Ramos (cell line): ENCODE measurements around the gene TRAM2.

ENCODE experiments used
- in situ Hi-C: fragments of 300-500 bp; cut with MboI; formaldehyde crosslinking; loops from one replicate; pipeline ENCODE4 v1.14.3; 2022; ENCODE audit warnings: low sequenced_read_pairs; ENCODE audit not compliant: unreplicated experiment

The TRAM2 gene

GRCh38 chr6:52513896-52514295 lies 63.0 kb downstream of the TRAM2 start:
- in situ Hi-C loops: no loop called here

- in situ Hi-C loops: no loop called here
Measured at GRCh38 chr6:52513464-52513863, 63.4 kb downstream of the TRAM2 start.

DNA sequence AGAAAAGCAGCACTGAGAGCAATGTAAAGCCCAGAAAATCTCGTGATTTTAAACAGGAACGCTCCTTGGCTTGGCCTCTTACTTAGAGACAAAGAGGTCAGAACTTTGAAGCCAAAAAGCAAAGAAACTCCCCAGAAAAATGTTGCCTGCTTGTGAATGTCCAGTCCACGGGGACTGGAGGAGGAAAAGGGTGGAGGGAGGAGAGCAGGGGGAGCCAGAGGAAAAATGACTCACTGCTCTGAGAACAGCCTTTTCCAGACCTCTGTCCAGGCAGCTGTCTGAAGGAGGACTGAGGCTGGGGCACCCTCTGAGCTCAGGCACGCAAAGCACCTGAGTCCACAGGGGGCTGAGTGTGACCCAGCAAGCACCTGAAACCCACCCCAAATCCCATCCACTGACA lies 64.7 kb downstream of the TRAM2 start:
- in situ Hi-C loops: no loop called here

- in situ Hi-C loops: no loop called here
Measured at GRCh38 chr6:52511572-52512151, 65.2 kb downstream of the TRAM2 start.

GRCh38 chr6:52511163-52511562 lies 65.7 kb downstream of the TRAM2 start:
- in situ Hi-C loops: no loop called here

- in situ Hi-C loops: no loop called here
Measured at GRCh38 chr6:52510213-52510562, 66.7 kb downstream of the TRAM2 start.

DNA sequence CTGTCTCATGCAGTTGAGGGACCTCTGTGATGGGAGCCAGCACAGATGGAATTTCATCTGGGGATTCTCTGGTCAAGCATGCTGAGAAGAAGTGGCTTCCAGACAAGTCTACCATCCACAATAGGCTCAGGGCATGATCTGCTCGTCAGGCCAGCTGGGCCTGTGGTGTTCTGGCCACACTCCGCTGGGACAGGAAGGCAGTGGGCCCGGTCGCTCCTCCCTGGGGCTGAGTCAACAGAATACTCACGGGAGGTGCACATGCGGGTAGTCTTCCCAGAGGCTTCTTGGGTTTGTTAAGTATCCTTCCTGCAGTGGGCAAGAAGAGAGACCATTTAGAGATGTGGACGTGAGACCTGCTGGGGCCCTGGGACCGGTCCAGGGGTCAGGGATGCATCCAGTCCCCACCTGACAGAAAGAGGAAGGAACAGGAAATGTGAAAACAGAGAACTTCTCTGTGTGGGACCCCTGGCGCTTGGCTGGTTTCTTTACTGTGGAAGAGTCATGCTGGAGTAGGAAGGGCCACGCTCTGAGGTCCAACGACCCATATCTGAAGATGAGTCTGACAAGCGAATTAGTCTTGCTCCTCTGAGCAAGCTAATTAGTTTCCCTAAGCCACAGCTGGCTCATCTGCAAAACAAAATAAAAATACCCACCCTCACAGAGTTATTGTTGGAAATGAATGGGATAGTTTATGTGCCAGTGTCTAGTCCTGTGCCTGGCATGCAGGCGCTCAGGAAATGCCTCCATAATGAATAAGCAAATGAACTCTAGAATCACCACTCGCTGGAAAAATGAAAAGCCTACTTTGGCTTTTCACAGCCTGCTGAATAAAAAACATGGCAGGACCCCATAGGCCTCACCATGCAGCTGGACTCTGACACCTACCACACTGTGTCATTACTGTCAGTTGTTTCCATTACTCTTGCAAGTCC lies 67.3 kb downstream of the TRAM2 start:
- in situ Hi-C loops: no loop called here

DNA sequence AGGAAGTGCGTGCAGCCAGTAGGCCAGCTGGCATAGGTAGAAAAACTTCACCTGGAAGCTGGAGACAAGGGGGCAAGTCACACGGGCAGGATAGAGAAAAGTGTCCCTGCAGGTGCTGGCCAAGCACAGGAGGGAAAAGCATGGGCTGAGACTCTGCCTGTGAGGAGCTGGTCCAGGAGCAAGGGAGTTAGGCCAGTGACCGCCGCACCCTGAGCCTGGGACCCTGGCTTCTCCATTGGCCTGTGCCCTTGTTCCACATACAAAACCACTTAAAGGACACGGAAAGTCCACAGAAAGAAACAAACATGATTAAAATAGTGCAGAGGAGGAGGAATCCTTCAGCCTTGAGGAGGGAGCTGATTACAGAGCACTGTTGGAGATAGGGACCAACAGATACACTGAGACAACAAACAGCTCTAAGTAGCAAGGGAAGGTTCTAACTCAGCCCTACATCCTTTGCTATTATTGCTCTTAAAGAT lies 68.6 kb downstream of the TRAM2 start:
- in situ Hi-C loops: no loop called here

- in situ Hi-C loops: no loop called here
Measured at GRCh38 chr6:52507557-52508260, 69.2 kb downstream of the TRAM2 start.

DNA sequence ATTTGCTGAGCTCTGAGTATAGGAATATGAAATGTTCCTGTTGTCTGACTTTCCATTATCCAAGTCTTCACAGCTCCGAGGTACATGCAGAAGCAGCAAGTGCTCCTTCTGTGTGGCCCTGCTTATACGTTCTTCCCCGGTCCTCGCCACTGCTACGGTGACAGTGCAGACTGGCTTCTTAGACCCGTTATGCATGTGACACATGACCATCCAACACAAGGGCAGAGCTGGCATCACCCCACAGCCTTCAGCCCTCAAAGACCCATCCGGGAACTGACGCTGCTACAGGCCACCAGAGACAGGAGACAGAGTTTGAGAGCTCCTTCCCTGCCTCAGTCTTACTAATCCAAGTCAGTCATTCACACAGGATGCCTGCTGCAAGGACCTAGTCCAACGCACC lies 70.4 kb downstream of the TRAM2 start:
- in situ Hi-C loops: no loop called here

DNA sequence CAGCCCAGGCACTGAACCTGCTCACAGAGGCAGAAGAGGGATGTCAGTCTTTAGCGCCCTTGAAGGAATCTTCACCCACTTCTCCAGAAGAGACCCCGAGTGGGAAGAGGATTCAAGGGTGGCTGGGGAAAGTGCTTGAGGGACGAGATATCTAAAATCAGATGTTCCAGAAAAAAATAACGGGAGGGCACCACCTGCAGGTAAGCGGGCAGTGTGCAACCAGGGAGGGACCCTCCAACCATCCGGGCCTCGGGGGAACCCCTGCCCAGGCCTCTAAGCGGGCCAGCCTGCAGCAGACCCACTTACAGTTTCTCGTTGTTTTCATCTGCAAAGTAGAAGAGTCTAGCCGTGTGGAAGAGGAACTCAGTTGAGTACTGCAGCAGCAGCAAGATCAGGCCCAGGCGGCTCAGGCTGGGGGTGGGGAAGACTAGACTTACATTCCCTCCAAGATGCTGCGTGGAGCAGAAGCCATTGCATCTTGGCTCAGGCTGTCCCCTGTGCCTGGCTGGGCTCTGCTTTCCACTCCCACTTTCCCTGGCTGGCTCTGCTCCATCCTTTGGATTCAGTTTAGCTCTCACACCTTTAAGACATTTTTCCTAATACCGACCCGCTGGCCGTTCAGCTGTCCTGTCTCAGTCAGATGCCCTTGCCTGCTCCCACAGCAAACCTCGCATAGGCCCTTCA lies 71.0 kb downstream of the TRAM2 start:
- in situ Hi-C loops: no loop called here

GRCh38 chr6:52504782-52505136 lies 72.1 kb downstream of the TRAM2 start:
- in situ Hi-C loops: no loop called here

- in situ Hi-C loops: no loop called here
Measured at GRCh38 chr6:52503851-52504781, 72.7 kb downstream of the TRAM2 start.

GRCh38 chr6:52503323-52503747 lies 73.5 kb downstream of the TRAM2 start:
- in situ Hi-C loops: no loop called here

- in situ Hi-C loops: no loop called here
Measured at GRCh38 chr6:52502306-52503029, 74.4 kb downstream of the TRAM2 start.

- in situ Hi-C loops: no loop called here
Measured at GRCh38 chr6:52500238-52501129, 76.4 kb downstream of the TRAM2 start.

- in situ Hi-C loops: loop anchor here (5.0 kb wide), 1 partner anchor 82 kb away; no protein-coding TSS in a partner anchor
Measured at GRCh38 chr6:52499681-52500236, 77.1 kb downstream of the TRAM2 start.
